ENCODE data around the gene INAFM1.

DNA sequence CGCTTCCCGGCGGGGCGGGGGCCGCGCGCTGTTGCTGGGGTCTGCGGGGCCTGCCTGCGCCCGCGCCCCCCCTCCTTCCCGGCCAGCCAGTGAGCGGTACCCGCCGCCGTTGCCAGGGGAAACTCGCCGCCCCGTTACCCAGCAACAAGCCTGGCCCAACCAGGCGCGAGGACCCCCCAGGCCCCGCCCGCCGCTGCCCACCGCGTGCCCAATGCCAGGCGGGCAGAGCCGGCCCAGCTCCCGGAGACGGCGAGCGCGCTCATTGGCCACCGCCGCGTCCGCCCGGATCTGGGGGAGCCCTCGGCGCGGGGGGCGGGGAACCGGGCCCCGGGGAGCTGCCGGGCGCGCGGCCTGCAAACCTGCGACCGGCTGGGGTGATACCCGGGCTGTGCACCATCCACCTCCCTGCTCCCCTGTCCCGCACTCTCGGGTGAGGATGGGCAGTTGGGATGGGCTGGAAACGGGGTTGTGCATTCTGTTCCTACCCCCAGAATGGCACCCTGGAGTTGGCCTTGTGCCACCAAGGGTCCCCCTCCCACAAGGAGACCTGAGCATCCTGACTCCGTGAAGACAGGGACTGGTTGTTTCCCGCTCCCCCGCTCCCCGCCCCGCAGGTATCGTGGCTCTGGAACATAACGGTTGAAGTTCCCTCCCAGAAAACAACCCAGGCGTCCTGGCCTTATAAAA, 34.9 kb upstream of the INAFM1 start:
- TF ChIP-seq, protein P1, sequence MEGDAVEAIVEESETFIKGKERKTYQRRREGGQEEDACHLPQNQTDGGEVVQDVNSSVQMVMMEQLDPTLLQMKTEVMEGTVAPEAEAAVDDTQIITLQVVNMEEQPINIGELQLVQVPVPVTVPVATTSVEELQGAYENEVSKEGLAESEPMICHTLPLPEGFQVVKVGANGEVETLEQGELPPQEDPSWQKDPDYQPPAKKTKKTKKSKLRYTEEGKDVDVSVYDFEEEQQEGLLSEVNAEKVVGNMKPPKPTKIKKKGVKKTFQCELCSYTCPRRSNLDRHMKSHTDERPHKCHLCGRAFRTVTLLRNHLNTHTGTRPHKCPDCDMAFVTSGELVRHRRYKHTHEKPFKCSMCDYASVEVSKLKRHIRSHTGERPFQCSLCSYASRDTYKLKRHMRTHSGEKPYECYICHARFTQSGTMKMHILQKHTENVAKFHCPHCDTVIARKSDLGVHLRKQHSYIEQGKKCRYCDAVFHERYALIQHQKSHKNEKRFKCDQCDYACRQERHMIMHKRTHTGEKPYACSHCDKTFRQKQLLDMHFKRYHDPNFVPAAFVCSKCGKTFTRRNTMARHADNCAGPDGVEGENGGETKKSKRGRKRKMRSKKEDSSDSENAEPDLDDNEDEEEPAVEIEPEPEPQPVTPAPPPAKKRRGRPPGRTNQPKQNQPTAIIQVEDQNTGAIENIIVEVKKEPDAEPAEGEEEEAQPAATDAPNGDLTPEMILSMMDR (conservative IDR thresholded peaks at IDR 0.05; ENCODE audit: low read length) = no peak
- TF ChIP-seq EZH2phosphoT487 (IDR thresholded peaks at IDR 0.05; ENCODE audit: borderline replicate concordance) = no peak

Data from Loucy (cell line).